ENCODE data around the gene STRA8. TPM values are rescaled to one million over a fixed set of nuclear protein-coding genes. Genes with fewer than 3 reads are reported as not detected.

The STRA8 gene
- total RNA-seq, 1 experiment from 2014 or later = not detected

- Histone ChIP-seq H3K27ac (ENCODE audit: low read length) (no peak overlapping the region), H3K4me1 (ENCODE audit: control insufficient read depth, insufficient read depth, low read length) (0 out of 2 replicates have a peak, but pooled peaks cover under 1% of the 10 kb centered on the region), H3K9me3 (ENCODE audit: control insufficient read depth, insufficient read depth, low read depth, low read length) (no peaks in the 10 kb centered on the region), H3K36me3 (ENCODE audit: control insufficient read depth, insufficient read depth, low read length) (no peaks in the 10 kb centered on the region), H3K4me3 (ENCODE audit: low read depth in 2 of 2, low read length in 2 of 2) (no peak overlapping the region), H3K27me3 (ENCODE audit: control insufficient read depth, insufficient read depth, low read length) (no peaks in the 10 kb centered on the region)
- POLR2A ChIA-PET = no interaction called here
- CTCF ChIA-PET = interaction anchor here (0.6 to 1.3 kb wide), 2 partner anchors 59 to 436 kb away, joined by 3 to 10 read pairs; no protein-coding TSS in a partner anchor
- no TSS peak for BruUV-seq (replicated peaks)
- ATAC-seq (no peak), DNase-seq (ENCODE audit: low read depth, low spot score) (no peak)
- in situ Hi-C loops (cut with HindIII; ENCODE audit: low pct_unique_long_range_greater_than_20kb, low sequenced_read_pairs) (no loop called here), intact Hi-C loops (cut with micrococcal nuclease; ENCODE audit: unreplicated experiment) (no loop called here)
- TF ChIP-seq REST (IDR thresholded peaks at IDR 0.05; ENCODE audit: insufficient read depth in 1 of 2, low read depth in 2 of 2, low read length in 1 of 2) (no peak), TCF7L2 (IDR thresholded peaks at IDR 0.05; ENCODE audit: low read depth, low read length) (no peak), SIN3A (IDR thresholded peaks at IDR 0.05; ENCODE audit: borderline replicate concordance, insufficient read depth, low read depth, low read length) (no peak), POLR2AphosphoS5 (IDR thresholded peaks at IDR 0.05; ENCODE audit: low read depth, low read length) (no peak)
Observed at GRCh38 chr7:135275971-135276580, 42.4 kb downstream of the STRA8 start.

GRCh38 chr7:135277161-135277560 lies 43.5 kb downstream of the STRA8 start:
- BruUV-seq (replicated peaks) = no TSS peak
- H3K4me1 ChIP-seq (ENCODE audit: control insufficient read depth, insufficient read depth, low read length) = 0 out of 2 replicates have a peak, but pooled peaks cover 3% of the 10 kb centered on the region
- no peak overlapping the region for H3K4me3 ChIP-seq (ENCODE audit: low read depth in 2 of 2, low read length in 2 of 2)
- no peaks in the 10 kb centered on the region for H3K27me3 ChIP-seq (ENCODE audit: control insufficient read depth, insufficient read depth, low read length)
- ChIA-PET POLR2A (no interaction called here), CTCF (no interaction called here)
- TF ChIP-seq, protein P1, sequence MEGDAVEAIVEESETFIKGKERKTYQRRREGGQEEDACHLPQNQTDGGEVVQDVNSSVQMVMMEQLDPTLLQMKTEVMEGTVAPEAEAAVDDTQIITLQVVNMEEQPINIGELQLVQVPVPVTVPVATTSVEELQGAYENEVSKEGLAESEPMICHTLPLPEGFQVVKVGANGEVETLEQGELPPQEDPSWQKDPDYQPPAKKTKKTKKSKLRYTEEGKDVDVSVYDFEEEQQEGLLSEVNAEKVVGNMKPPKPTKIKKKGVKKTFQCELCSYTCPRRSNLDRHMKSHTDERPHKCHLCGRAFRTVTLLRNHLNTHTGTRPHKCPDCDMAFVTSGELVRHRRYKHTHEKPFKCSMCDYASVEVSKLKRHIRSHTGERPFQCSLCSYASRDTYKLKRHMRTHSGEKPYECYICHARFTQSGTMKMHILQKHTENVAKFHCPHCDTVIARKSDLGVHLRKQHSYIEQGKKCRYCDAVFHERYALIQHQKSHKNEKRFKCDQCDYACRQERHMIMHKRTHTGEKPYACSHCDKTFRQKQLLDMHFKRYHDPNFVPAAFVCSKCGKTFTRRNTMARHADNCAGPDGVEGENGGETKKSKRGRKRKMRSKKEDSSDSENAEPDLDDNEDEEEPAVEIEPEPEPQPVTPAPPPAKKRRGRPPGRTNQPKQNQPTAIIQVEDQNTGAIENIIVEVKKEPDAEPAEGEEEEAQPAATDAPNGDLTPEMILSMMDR (IDR thresholded peaks at IDR 0.05) = no peak
- TF ChIP-seq SIN3A (IDR thresholded peaks at IDR 0.05; ENCODE audit: borderline replicate concordance, insufficient read depth, low read depth, low read length) (no peak), TCF7L2 (IDR thresholded peaks at IDR 0.05; ENCODE audit: low read depth, low read length) (no peak), REST (IDR thresholded peaks at IDR 0.05; ENCODE audit: insufficient read depth in 1 of 2, low read depth in 2 of 2, low read length in 1 of 2) (no peak), POLR2AphosphoS5 (IDR thresholded peaks at IDR 0.05; ENCODE audit: low read depth, low read length) (no peak)
- in situ Hi-C loops (cut with HindIII; ENCODE audit: low pct_unique_long_range_greater_than_20kb, low sequenced_read_pairs) = no loop called here
- intact Hi-C loops (cut with micrococcal nuclease; ENCODE audit: unreplicated experiment) = no loop called here
- ATAC-seq = no peak
- no peak overlapping the region for H3K27ac ChIP-seq (ENCODE audit: low read length)
- H3K9me3 ChIP-seq (ENCODE audit: control insufficient read depth, insufficient read depth, low read depth, low read length) = no peaks in the 10 kb centered on the region
- no peak for DNase-seq (ENCODE audit: low read depth, low spot score)
- H3K36me3 ChIP-seq (ENCODE audit: control insufficient read depth, insufficient read depth, low read length) = no peaks in the 10 kb centered on the region
